ENCODE data around the gene LGI4.

LGI4 gene

GRCh38 chr19:35174226-35174625 is 39.4 kb upstream of the LGI4 start:
- no peak for DNase-seq (ENCODE audit: low read depth)
- TF ChIP-seq CTCF (conservative IDR thresholded peaks at IDR 0.05; ENCODE audit: low read length): no peak
- no peak overlapping the region for H3K4me3 ChIP-seq (ENCODE audit: low read length)

GRCh38 chr19:35171730-35172129 is 36.9 kb upstream of the LGI4 start:
- H3K4me3 ChIP-seq (ENCODE audit: low read length): no peak overlapping the region
- DNase-seq (ENCODE audit: low read depth): no peak

GRCh38 chr19:35170359-35171061 is 35.7 kb upstream of the LGI4 start:
- no peak overlapping the region for H3K4me3 ChIP-seq (ENCODE audit: low read length)
- DNase-seq (ENCODE audit: low read depth): no peak
- TF ChIP-seq CTCF (conservative IDR thresholded peaks at IDR 0.05; ENCODE audit: low read length): no peak

More at GRCh38 chr19:35171730-35172129, 36.9 kb upstream of the LGI4 start:
- TF ChIP-seq CTCF (conservative IDR thresholded peaks at IDR 0.05; ENCODE audit: low read length): no peak

- no peak for DNase-seq (ENCODE audit: low read depth)
- H3K4me3 ChIP-seq (ENCODE audit: low read length): no peak overlapping the region
- no peak for TF ChIP-seq CTCF (conservative IDR thresholded peaks at IDR 0.05; ENCODE audit: low read length)
Observed at GRCh38 chr19:35169221-35169995, 34.5 kb upstream of the LGI4 start.

- TF ChIP-seq CTCF (conservative IDR thresholded peaks at IDR 0.05; ENCODE audit: low read length): 0 out of 2 replicates have a peak, but pooled peaks have one; percentile 11
- no peak overlapping the region for H3K4me3 ChIP-seq (ENCODE audit: low read length)
- no peak for DNase-seq (ENCODE audit: low read depth)
Observed at GRCh38 chr19:35168196-35168595, 33.3 kb upstream of the LGI4 start.

- no peak for TF ChIP-seq CTCF (conservative IDR thresholded peaks at IDR 0.05; ENCODE audit: low read length)
- no peak for DNase-seq (ENCODE audit: low read depth)
- H3K4me3 ChIP-seq (ENCODE audit: low read length): no peak overlapping the region
Observed at GRCh38 chr19:35167251-35168119, 32.6 kb upstream of the LGI4 start.
